Common myeloid progenitor, CD34-positive (primary cell): ENCODE results near the gene OGFOD3.
"Not testable (repeated sequence)": the region's sequence is repeated elsewhere in the genome, so short reads cannot be mapped to it uniquely, and the experiment has no call there.

Experiments used
- CTCF ChIA-PET: fragments of 350-600 bp; sonication (Branson Sonifier 250); formaldehyde crosslinking; loops from one replicate; lab custom pipeline; 2021; ENCODE audit warnings: antibody characterized with exemption; lab: Charles Lee
- POLR2A ChIA-PET: fragments of 350-600 bp; sonication (Branson Sonifier 250); formaldehyde crosslinking; loops from one replicate; lab custom pipeline; 2021; ENCODE audit warnings: antibody characterized with exemption; lab: Charles Lee
- DNase-seq, 3 donors: peaks; one replicate each; pipeline versions ENCODE4 v3.0.0 to v3.0.0-alpha.2; 2013
- H3K27ac ChIP-seq, 2 experiments: 1 replicate in 1 of 2; 2 replicates in 1 of 2; pipeline ENCODE4 v1.7.0; 2013; ENCODE audit warnings: inconsistent platforms in 2 of 2, low read length in 2 of 2, mild to moderate bottlenecking in 2 of 2, low read depth in 1 of 2, moderate library complexity in 1 of 2; ENCODE audit not compliant: severe bottlenecking in 2 of 2, insufficient read depth in 1 of 2, poor library complexity in 1 of 2
- H3K27me3 ChIP-seq, 5 experiments: replicated peaks in 2 of 5; 1 replicate in 3 of 5; 2 replicates in 2 of 5; pipeline versions ENCODE4 v1.6.1 to v1.7.0; 2013; ENCODE audit warnings: low read length in 4 of 5, mild to moderate bottlenecking in 2 of 5, moderate library complexity in 2 of 5, inconsistent platforms in 1 of 5; ENCODE audit not compliant: insufficient read depth in 5 of 5, control insufficient read depth in 4 of 5
- H3K36me3 ChIP-seq, 4 experiments: 1 replicate in 2 of 4; 2 replicates in 2 of 4; pipeline versions ENCODE4 v1.6.1 to v1.7.0; 2013; ENCODE audit warnings: low read length in 3 of 4, control low read depth in 1 of 4, mild to moderate bottlenecking in 1 of 4; ENCODE audit not compliant: control insufficient read depth in 4 of 4, insufficient read depth in 4 of 4
- H3K4me1 ChIP-seq, 4 experiments: 1 replicate in 3 of 4; 2 replicates in 1 of 4; pipeline versions ENCODE4 v1.6.1 to v1.7.1; 2013; ENCODE audit warnings: low read length in 3 of 4, mild to moderate bottlenecking in 3 of 4, control low read depth in 1 of 4, inconsistent platforms in 1 of 4, moderate library complexity in 1 of 4; ENCODE audit not compliant: control insufficient read depth in 4 of 4, insufficient read depth in 4 of 4; ENCODE audit errors: control extremely low read depth in 1 of 4
- H3K4me3 ChIP-seq, 7 experiments: 1 replicate in 4 of 7; 2 replicates in 3 of 7; pipeline versions ENCODE4 v1.5.1 to v1.7.0; 2013; ENCODE audit warnings: mild to moderate bottlenecking in 7 of 7, low read length in 6 of 7, moderate library complexity in 6 of 7, inconsistent platforms in 2 of 7, low read depth in 2 of 7, control low read depth in 1 of 7; ENCODE audit not compliant: insufficient read depth in 4 of 7, control insufficient read depth in 1 of 7; ENCODE audit errors: extremely low read depth in 1 of 7
- H3K9me3 ChIP-seq, 5 experiments: 1 replicate in 4 of 5; 2 replicates in 1 of 5; pipeline versions ENCODE4 v1.6.1 to v1.7.1; 2013; ENCODE audit warnings: low read length in 4 of 5, mild to moderate bottlenecking in 2 of 5, inconsistent platforms in 1 of 5, low read depth in 1 of 5, moderate library complexity in 1 of 5; ENCODE audit not compliant: control insufficient read depth in 4 of 5, insufficient read depth in 2 of 5; ENCODE audit errors: control extremely low read depth in 1 of 5
- WGBS: methylation state at CpG from one replicate; pipeline ENCODE4 v1.1.5; 2013; ENCODE audit not compliant: insufficient coverage; 5-methylcytosine and 5-hydroxymethylcytosine counted together

Gene OGFOD3

GRCh38 chr17:82385559-82386254, 32.7 kb downstream of the OGFOD3 start:
- CTCF ChIA-PET = no interaction called here
- POLR2A ChIA-PET = no interaction called here
- peaks cover 0 to 10% (median 9%) of the 10 kb centered on the region in 4 experiments for H3K4me1 ChIP-seq
- no peak for DNase-seq
- 64% methylated on average over 16 of the region's 26 CpGs for WGBS
- H3K27me3 ChIP-seq = peaks cover 2 to 52% (median 12%) of the 10 kb centered on the region in 5 experiments
- H3K27ac ChIP-seq = no peak overlapping the region
- peaks cover 0 to 2% (median 0%) of the 10 kb centered on the region in 4 experiments for H3K36me3 ChIP-seq
- no peak overlapping the region for H3K4me3 ChIP-seq
- H3K9me3 ChIP-seq = no peaks in the 10 kb centered on the region

GRCh38 chr17:82384730-82385481, 33.5 kb downstream of the OGFOD3 start:
- POLR2A ChIA-PET = no interaction called here
- H3K9me3 ChIP-seq = no peaks in the 10 kb centered on the region
- no peak overlapping the region for H3K27ac ChIP-seq
- CTCF ChIA-PET = no interaction called here
- no peaks in the 10 kb centered on the region for H3K36me3 ChIP-seq
- no peak overlapping the region for H3K4me3 ChIP-seq
- H3K4me1 ChIP-seq = peaks cover 0 to 10% (median 9%) of the 10 kb centered on the region in 4 experiments
- no peak for DNase-seq
- 77% methylated on average over 22 of the region's 26 CpGs for WGBS
- H3K27me3 ChIP-seq = peaks cover 2 to 58% (median 12%) of the 10 kb centered on the region in 5 experiments

- Histone ChIP-seq H3K4me3 (no peak overlapping the region), H3K27ac (no peak overlapping the region), H3K36me3 (no peaks in the 10 kb centered on the region), H3K27me3 (peaks cover 2 to 65% (median 12%) of the 10 kb centered on the region in 5 experiments), H3K4me1 (peaks cover 0 to 10% (median 9%) of the 10 kb centered on the region in 4 experiments), H3K9me3 (no peaks in the 10 kb centered on the region)
- POLR2A ChIA-PET = no interaction called here
- CTCF ChIA-PET = no interaction called here
- WGBS = 82% methylated on average over 18 of the region's 22 CpGs
- DNase-seq = no peak
Measured at GRCh38 chr17:82384051-82384729, 34.2 kb downstream of the OGFOD3 start.

DNA sequence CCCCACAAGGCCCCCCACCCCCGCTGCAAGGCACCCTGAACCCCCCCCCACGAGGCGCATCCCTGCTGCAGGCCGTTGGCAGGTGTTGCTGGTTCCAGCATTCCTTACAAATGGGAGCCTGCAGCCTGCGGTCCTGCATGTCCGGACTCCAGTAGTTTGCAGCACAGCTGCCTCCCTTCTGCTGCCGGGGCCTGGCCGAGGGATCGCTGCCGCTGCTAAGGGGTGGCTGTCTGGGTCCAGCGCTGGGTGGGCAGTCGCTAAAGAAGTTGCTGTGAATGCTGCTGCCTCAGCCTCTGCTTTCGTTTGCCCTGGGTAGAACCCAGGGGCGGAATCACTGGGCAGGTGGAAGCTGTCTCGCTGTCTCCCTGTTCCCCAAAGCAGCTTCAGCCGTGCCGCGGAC, 35.0 kb downstream of the OGFOD3 start:
- CTCF ChIA-PET = no interaction called here
- H3K9me3 ChIP-seq = no peaks in the 10 kb centered on the region
- 80% methylated on average over 14 of the region's 18 CpGs for WGBS
- no peak overlapping the region for H3K4me3 ChIP-seq
- no peak overlapping the region for H3K27ac ChIP-seq
- POLR2A ChIA-PET = no interaction called here
- DNase-seq = no peak
- H3K4me1 ChIP-seq = peaks cover 0 to 10% (median 9%) of the 10 kb centered on the region in 4 experiments
- H3K36me3 ChIP-seq = no peaks in the 10 kb centered on the region
- peaks cover 2 to 71% (median 15%) of the 10 kb centered on the region in 5 experiments for H3K27me3 ChIP-seq

- POLR2A ChIA-PET = no interaction called here
- DNase-seq = no peak
- CTCF ChIA-PET = no interaction called here
- Histone ChIP-seq H3K27me3 (peaks cover 2 to 76% (median 15%) of the 10 kb centered on the region in 5 experiments), H3K9me3 (no peaks in the 10 kb centered on the region), H3K4me1 (peaks cover 0 to 10% (median 9%) of the 10 kb centered on the region in 4 experiments), H3K36me3 (no peaks in the 10 kb centered on the region), H3K4me3 (no peak overlapping the region), H3K27ac (no peak overlapping the region)
- WGBS = 88% methylated on average over 8 of the region's 11 CpGs
Measured at GRCh38 chr17:82382933-82383255, 35.5 kb downstream of the OGFOD3 start.

- H3K4me3 ChIP-seq, H3K9me3 ChIP-seq, H3K4me1 ChIP-seq, DNase-seq, H3K27ac ChIP-seq, H3K36me3 ChIP-seq, POLR2A ChIA-PET: not testable (repeated sequence)
- CTCF ChIA-PET = interaction anchor here (1.4 kb wide), 1 partner anchor 32 kb away, joined by 4 read pairs; no protein-coding TSS in a partner anchor
- WGBS = 81% methylated on average over 11 of the region's 21 CpGs
- peaks cover 2 to 77% (median 15%) of the 10 kb centered on the region in 5 experiments for H3K27me3 ChIP-seq
Measured at GRCh38 chr17:82382220-82382932, 36.0 kb downstream of the OGFOD3 start.
